GM12891 (cell line): ENCODE measurements around the gene TIE1.

Experiments
- PAX5 ChIP-seq: IDR thresholded peaks from 2 replicates; pipeline ENCODE4 v1.6.1; 2011; ENCODE audit warnings: low read length, moderate library complexity, mild to moderate bottlenecking; ENCODE audit not compliant: insufficient read depth, severe bottlenecking
- POLR2A ChIP-seq: IDR thresholded peaks from 2 replicates; pipeline ENCODE4 v1.6.1; 2011; ENCODE audit warnings: low read depth, low read length, control low read depth
- POLR2AphosphoS5 ChIP-seq: IDR thresholded peaks from 2 replicates; pipeline ENCODE4 v1.6.1; 2011; ENCODE audit warnings: low read depth, low read length, control low read depth
- POU2F2 ChIP-seq: IDR thresholded peaks from 2 replicates; pipeline ENCODE4 v1.6.1; 2011; ENCODE audit warnings: low read depth, mild to moderate bottlenecking, control low read depth, low read length, moderate library complexity
- SPI1 ChIP-seq: IDR thresholded peaks from 2 replicates; pipeline ENCODE4 v1.6.1; 2011; ENCODE audit warnings: low read depth, low read length, control low read depth
- TAF1 ChIP-seq: IDR thresholded peaks from 2 replicates; pipeline ENCODE4 v1.6.1; 2011; ENCODE audit warnings: low read depth, low read length, control low read depth

DNA sequence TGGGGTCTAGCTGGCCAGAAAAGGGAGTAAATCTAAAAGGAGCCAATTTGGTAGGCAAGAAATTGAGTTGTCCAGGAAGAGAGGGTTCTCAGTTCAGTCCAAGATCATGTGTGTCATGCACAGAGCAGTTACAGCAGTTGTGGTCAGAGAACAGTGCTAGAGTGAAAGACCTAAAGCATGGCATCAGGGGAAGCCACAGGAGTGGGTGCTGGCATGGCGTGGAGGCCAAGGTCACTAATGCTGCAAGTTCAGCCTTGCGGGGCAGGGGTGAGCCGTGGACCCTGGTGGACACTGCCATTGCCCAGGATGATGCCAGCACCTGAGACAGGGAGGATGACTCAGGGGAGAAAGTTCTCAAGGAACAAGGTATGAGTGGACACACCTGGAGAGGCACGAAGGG is 47.6 kb upstream of the TIE1 start:
- TF ChIP-seq PAX5 (no peak), TAF1 (no peak), POLR2A (no peak), POLR2AphosphoS5 (no peak), POU2F2 (no peak), SPI1 (no peak)
